ENCODE results near the gene SH3BGR. TPM values are rescaled to one million over a fixed set of nuclear protein-coding genes. Genes with fewer than 3 reads are reported as not detected.

SH3BGR gene
- total RNA-seq, 1 donor from 2014 or later, result 2.3 TPM

DNA sequence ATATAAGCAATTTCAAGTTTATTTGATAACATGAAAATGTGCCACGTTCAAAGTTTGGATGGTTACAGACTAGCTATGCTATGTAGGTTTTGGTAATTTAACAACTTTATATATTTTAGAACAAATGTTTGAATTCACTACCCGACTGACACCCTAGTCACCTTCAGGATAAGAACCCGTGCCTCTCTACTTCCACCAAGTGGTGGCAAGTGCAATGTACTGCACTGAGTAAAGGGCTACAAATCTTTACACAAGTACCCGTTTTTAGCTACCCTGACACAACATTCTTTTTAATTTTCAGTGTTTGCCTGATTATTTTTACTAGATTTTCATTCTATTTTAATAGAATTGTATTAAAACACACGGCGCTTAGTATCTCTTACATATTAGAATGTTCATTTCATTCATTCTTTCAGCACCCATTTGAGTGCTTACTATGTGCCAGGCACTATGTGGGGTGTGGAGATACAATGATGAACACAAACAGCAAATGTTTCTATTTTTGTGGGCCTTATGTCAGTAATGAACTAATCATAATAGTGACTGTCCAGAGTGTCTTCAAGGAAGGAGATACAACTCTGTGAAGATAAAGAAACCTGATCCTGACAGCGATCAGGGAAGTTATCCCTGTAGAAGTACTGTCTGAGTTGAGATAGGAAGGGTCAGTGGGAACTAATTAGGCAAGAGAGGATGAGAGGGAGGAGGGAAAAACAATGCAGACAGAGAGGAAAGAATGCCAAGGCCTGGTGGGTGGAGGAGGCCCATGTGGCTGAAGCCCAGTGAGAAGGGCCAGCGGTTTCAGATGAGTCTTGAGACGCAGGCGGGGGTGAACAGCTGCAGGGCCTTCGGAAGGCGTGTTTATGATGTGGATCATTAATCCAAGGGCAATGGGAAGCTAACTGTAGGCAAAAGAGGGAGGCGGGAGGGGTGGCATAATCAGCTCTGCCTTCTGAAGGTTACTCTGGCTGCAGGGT, 10.0 kb upstream of the SH3BGR start:
- Mint-ChIP-seq H3K4me1 (peaks cover 22% of the 10 kb centered on the region), H3K9me3 (no peaks in the 10 kb centered on the region), H3K27me3 (ENCODE audit: low read depth) (peaks cover 3% of the 10 kb centered on the region), H3K27ac (ENCODE audit: unreplicated experiment) (no peak overlapping the region), H3K4me3 (peak overlapping the region; percentile 64), H3K36me3 (ENCODE audit: low read depth) (no peaks in the 10 kb centered on the region)
- TF ChIP-seq, protein P1, sequence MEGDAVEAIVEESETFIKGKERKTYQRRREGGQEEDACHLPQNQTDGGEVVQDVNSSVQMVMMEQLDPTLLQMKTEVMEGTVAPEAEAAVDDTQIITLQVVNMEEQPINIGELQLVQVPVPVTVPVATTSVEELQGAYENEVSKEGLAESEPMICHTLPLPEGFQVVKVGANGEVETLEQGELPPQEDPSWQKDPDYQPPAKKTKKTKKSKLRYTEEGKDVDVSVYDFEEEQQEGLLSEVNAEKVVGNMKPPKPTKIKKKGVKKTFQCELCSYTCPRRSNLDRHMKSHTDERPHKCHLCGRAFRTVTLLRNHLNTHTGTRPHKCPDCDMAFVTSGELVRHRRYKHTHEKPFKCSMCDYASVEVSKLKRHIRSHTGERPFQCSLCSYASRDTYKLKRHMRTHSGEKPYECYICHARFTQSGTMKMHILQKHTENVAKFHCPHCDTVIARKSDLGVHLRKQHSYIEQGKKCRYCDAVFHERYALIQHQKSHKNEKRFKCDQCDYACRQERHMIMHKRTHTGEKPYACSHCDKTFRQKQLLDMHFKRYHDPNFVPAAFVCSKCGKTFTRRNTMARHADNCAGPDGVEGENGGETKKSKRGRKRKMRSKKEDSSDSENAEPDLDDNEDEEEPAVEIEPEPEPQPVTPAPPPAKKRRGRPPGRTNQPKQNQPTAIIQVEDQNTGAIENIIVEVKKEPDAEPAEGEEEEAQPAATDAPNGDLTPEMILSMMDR (conservative IDR thresholded peaks at IDR 0.05), result peak; percentile 89
- no peak for DNase-seq (ENCODE audit: low read depth, low spot score)

DNA sequence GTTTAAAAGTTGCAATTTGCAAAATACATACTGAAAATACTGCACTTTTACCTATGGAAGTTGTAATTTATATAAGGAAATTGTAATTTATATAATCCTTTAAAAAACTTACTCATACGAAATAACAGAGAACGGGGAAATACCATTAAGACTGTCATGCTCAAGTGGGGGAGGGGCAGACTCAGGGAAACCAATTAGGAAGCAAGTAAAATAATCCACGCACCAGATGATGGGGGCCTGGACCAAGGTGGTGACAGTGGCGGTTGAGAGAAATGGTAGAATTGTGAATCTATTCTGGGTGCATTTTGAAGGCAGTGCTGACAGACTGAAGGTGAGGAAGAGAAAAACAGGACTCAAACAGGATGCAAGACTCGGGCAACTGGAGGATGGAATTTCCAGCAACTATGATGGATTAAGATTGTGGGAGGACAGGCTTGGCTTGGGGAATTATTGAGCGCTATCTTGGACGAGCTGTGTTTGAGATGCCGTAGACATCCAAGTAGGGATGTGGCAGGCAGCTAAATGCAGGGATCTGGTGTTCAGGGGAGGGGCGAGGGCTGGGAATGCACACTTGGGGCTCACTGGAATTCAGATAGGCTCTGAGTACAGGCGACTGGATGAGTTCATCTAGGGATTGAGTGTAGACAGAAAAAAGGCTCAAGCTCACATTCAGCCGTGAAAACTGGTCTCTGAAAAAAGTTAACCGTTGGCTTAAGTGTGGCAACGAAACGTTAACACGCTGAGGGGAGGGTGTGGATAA, 7.2 kb upstream of the SH3BGR start:
- Mint-ChIP-seq H3K27ac (ENCODE audit: unreplicated experiment) (peak overlapping the region; percentile 83), H3K4me1 (peaks cover 22% of the 10 kb centered on the region), H3K9me3 (no peaks in the 10 kb centered on the region), H3K36me3 (ENCODE audit: low read depth) (no peaks in the 10 kb centered on the region), H3K27me3 (ENCODE audit: low read depth) (peaks cover 4% of the 10 kb centered on the region), H3K4me3 (peak overlapping the region; percentile 93)
- TF ChIP-seq, protein P1 (conservative IDR thresholded peaks at IDR 0.05), result no peak
- no peak for DNase-seq (ENCODE audit: low read depth, low spot score)

DNA sequence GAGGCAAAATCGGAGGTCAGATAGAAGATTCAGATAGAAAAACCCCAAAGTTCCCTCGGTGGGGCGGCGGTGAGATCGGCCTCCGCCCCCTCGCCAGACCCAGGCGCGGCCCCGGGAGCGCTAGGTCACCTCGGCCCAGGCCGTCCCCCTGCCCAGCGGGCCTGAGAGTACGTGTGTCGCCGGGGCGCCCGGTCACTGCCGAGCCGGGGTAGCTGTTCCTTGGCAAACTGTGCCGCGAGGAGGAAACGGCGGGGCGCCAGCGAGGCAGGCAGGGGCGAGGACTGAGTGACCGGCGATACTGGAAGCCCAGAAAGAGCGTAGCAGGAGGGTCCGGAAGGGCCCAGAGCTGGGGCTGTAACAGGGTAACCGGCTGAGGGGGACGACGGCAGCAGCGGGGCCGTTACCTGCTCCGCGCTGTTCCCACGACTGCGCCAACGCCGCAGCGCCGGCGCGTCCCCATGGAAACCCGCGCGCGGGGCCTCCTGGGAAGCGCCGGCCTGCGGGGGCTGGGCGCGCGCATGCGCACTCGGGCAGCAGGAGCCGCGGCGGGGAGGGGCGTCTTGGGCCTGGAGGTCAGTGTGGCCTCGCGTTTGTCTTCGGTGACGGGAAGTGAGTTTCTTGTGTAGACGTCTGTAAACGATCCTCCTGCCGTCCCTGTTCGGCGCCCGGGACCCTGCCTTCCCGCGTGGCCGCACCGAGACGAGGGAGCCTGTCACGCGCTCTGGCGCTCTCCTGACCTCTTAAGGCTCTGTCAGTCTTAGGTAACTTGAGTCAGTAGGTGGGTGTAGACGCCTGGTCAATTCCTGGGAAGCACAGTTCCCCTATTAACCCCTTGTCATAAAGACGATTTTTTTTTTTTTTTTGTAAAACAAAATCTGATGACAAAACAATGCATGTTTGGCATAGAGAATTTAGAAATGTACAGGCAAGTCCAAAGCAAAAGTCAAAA, 6.2 kb upstream of the SH3BGR start, which contains the start of gene LCA5L:
Gene LCA5L (minus strand): TSS at position 458 of the 949 bp plus-strand sequence. CDS start 17,285 bp downstream, outside the sequence.
- H3K9me3 Mint-ChIP-seq, result no peaks in the 10 kb centered on the region

DNA sequence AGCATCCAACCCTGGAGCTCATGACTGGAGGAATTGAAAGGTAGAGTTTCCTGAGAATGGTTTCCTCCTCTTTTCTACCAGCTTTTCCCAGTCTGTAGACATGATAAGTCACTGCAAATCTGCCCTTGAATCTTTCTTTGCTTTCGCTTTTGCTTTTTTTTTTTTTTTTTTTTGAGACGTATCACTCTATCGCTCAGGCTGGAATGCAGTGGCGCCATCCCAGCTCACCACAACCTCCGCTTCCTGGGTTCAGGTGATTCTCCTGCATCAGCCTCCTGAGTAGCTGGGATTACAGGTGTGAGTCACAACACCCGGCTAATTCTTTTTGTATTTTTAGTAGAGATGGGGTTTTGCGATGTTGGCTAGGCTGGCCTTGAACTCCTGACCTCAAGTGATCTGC, 4.5 kb upstream of the SH3BGR start:
- Mint-ChIP-seq H3K9me3 (no peaks in the 10 kb centered on the region), H3K36me3 (ENCODE audit: low read depth) (no peaks in the 10 kb centered on the region), H3K27ac (ENCODE audit: unreplicated experiment) (no peak overlapping the region), H3K4me1 (peaks cover 27% of the 10 kb centered on the region), H3K27me3 (ENCODE audit: low read depth) (peaks cover 7% of the 10 kb centered on the region), H3K4me3 (peak overlapping the region; percentile 80)
- no peak for DNase-seq (ENCODE audit: low read depth, low spot score)
- TF ChIP-seq, protein P1 (conservative IDR thresholded peaks at IDR 0.05), result no peak

More for the DNA sequence above, 6.2 kb upstream of the SH3BGR start, which contains the start of gene LCA5L:
- peak; percentile 91 for DNase-seq (ENCODE audit: low read depth, low spot score)
- Mint-ChIP-seq H3K27ac (ENCODE audit: unreplicated experiment) (peak within 1 kb of the TSS; percentile 97), H3K27me3 (ENCODE audit: low read depth) (peaks cover 7% of the 10 kb centered on the region), H3K4me1 (peaks cover 22% of the 10 kb centered on the region), H3K4me3 (peak within 1 kb of the TSS; percentile 93), H3K36me3 (ENCODE audit: low read depth) (no peaks in the 10 kb centered on the region)
- TF ChIP-seq, protein P1 (conservative IDR thresholded peaks at IDR 0.05), result peak; percentile 18
